HG03159 (cell line): Measurements from ENCODE around the gene H1-8.
"Not testable (repeated sequence)": the region's sequence is repeated elsewhere in the genome, so short reads cannot be mapped to it uniquely, and the experiment has no call there.

ENCODE experiments used
- ATAC-seq: cut with Tn5 transposase; IDR thresholded peaks from one replicate; pipeline ENCODE4 v1.9.1; 2021; ENCODE audit warnings: mild to moderate bottlenecking, moderate library complexity; ENCODE audit not compliant: unreplicated experiment

H1-8 gene

DNA sequence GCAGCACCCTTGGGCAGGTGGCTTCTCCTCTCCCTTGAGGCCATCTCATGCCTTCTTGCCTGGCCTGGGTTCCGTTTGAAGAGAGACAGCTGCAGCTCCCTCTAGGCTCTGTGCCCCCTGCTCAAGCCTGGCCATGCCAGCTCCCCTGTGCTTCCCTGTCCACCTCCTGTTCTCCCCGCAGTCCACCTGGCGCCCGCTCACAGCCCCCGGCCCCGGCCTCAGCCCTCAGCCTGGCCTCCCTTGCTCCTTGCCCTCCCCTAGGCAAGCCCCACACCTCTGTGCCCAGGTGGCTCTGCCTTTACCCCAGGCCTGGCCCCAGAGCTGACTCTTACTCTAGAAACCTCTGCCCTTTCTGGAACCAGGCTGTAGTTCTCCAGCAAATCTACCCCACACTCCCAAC, 28.4 kb upstream of the H1-8 start:
- no peak for ATAC-seq

DNA sequence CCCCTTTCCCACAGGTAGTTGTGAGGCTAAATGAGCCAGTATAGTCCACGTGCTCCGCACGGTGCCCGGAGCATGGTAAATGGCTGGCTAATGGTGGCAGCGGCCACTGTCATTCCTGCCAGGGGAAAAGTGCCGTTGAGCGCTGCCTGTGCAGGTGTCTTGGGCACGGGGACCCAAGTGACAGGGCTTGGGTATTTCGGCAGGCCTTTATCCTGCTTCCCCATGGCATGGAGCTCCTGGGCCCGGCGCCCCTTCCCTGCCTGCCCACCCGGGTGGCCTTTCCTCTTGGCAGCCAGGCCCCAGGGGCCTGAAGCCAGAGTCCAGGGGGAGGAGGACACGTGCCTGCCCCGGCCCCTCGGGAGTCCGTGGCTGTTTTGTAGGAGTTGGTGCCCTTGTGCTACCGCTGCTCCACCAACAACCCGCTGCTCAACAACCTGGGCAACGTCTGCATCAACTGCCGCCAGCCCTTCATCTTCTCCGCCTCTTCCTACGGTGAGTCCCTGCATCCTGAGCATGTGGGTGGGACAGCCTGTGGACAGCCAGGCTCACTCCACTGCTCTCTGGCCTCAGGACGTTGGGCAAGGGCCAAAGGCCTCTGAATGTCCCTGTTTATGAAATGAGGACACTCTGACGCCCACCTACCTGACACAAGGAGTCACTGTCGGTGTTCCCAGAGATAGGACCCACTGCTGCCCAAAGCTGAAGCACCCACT, 27.7 kb upstream of the H1-8 start:
- ATAC-seq: not testable (repeated sequence)

DNA sequence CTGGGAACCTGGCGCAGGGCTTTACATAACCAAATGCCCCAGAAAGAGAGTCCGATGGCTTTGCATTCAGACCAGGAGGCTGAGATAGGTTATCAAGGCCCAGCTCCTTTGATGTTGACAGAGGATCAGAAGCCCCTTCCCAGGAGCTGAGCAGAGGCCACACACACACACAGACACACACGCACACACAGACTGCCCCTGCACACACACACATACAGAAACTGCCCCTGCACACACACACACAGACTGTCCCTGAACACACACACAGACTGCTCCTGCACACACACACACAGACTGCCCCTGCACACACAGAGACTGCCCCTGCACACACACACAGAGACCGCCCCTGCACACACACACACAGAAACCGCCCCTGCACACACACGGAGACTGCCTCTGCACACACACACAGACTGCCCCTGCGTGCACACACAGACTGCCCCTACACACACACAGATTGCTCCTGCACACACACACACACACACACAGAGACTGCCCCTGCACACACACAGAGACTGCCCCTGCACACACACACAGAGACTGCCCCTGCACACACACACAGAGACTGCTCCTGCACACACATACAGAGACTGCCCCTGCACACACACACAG, 27.0 kb upstream of the H1-8 start:
- not testable (repeated sequence) for ATAC-seq

DNA sequence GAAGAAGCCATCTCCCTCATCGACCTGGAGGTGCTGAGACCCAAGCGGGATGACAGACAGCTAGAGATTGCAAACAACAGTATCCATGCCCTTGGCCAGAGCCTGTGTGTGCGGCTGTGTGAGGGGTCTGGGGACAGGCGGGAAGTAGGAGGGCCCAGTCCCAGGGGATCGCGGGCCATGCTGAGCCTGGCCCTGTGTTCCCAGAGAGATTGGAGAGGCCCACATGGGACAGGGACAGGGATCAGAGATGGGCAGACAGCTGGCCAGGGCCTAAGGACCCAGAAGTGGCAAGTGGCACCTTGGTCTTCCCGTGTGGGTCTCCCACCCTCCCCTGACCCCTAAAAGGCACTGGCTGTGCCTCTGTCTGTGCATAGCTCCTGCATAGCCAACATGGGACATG, 25.5 kb upstream of the H1-8 start:
- no peak for ATAC-seq

DNA sequence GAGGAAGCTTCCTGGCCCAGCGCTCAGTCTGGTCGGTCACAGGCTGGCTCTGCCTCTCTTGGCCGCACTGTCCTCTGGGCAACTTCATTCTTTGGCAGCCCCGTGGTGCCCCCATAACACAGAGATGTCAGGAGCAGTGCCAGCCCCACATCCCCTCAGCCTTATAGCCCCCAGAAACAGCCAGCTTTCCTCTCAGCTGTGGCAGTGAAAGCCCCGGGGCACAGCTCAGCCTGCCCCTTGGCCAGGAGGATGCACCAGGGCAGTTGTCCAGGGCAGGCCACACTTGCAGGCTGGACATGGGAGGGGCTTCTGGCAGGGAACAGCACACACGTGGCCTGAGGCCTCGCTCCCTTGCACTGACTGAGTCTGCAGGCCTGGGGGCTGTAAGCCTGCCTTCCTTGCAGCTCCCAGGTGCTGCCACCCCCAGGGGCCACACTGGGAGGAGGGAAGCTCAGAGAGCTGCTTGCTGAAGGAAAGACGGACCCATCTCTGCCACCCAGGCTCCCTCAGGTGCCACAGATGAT, 24.9 kb upstream of the H1-8 start:
- no peak for ATAC-seq

DNA sequence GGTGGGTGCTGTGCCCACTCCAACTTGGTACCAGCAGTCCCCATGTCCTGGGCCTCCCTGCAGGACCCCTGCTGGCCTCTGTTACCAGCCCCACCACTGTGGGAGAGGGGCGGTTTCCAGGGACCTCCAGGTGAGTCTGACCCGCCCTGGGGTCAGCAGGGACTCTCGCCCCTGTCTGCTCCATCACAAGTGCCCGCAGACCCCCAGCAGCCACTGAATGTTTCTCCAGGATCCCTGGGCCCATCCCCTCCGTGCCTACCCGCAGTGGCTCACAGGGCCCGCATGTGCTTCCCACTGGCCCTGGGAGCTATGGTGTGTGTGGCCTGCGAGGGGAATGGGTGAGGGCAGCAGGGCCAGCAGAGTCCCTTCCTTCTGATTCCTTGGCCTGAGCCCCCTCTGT, 24.4 kb upstream of the H1-8 start:
- ATAC-seq: no peak

DNA sequence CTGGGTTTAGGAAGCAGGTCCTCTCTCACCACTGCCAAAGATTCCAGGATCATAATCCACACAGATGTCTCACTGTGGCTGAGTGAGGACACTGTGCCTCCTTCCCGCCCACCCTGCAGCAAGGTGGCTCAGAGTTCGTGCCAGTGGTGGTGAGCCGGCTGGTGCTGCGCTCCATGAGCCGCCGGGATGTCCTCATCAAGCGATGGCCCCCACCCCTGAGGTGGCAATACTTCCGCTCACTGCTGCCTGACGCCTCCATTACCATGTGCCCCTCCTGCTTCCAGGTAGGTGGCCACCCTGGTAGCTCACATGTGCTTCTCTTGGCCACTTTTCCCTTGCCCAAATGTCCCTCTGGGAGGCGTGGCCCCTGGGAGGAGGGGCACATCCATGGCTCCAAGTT, 23.5 kb upstream of the H1-8 start:
- ATAC-seq: no peak

DNA sequence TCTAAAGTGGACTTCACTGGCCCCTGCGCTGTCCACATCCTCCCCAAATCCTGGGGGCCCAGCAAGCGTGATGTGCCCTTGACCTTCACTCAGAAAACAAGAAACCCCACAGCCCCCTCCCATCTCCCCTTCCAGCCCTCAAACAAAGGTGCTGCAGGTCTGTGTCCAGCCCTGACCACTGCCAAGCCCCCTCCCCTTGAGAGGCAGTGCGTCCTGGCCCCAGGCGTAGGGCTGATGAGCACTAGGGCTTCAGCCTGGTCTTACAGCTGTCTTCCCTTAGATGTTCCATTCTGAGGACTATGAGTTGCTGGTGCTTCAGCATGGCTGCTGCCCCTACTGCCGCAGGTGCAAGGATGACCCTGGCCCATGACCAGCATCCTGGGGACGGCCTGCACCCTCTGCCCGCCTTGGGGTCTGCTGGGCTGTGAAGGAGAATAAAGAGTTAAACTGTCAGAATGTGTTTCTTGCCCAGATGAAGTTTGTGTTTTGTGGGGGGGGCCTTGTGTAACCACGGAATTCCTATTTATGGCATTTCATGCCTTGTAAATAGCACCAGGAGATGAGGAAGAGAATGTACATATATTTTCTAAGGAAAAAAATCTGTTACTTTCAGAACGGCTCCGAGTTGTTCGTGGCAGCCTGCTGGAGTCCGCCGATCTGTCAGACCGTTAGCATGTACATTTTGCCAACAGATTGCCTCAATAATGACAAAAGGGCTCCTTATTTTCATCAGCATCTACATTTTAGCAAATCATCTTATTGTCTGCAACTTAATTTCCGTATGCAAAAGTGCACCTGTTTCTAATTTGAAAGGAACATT, 22.9 kb upstream of the H1-8 start:
- no peak for ATAC-seq

DNA sequence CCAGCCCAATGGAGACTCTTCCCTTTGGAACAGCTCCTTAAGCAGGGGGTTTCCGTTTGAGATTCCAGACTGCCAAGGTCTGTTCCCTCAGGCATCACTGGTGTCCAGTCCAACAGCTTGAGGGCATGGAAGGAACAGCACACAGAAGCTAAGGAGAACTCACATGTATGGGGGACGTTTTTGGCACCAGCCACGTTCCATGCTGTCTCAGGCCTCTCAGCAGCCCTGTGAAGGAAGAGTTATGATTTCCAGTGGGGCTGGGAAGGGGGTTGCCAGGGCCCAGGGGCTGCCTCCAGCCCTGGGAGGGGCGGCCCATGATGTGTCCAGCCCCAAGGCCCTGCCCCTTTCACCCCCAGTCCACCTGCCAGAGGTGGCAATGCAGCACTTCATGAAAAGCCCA, 22.0 kb upstream of the H1-8 start:
- no peak for ATAC-seq

DNA sequence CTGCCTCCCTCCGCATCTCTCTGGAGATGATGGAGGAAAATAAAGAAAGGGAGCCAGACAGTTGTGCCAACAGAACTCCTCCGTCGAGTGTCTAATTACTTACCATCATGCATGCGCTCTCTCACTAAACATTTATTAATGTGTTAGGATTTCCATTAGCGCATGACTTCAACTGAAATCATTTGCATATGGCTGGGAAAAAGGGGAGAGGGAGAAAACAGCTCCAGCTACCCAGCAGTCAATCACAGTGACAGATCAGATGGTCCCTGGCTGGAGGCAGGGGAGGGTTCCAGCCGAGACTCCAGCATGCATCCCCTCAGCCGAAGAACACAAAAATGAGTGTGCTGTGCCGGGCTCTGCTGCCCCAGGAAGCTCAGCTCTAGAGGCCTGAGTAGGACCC, 21.4 kb upstream of the H1-8 start:
- ATAC-seq: no peak

DNA sequence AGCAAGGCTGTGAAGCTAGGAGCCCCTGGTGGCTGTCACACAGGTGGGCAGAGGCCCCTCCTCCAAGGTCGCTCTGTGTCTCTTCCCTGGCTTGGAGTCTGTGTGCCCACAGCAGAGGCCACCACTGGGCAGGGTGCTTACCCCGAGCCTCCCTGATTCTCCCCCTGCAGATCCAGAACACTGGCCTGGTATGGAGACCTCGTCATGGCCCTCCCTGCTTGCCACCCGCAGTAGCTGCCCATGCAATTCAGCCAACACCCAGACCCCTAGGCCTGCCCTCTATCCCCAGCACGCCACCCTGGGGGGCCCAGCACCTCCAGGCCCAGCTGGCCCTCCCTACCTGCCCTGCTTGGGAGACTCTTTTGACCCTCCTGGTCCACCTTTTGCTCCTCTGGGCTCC, 20.0 kb upstream of the H1-8 start:
- ATAC-seq: no peak

DNA sequence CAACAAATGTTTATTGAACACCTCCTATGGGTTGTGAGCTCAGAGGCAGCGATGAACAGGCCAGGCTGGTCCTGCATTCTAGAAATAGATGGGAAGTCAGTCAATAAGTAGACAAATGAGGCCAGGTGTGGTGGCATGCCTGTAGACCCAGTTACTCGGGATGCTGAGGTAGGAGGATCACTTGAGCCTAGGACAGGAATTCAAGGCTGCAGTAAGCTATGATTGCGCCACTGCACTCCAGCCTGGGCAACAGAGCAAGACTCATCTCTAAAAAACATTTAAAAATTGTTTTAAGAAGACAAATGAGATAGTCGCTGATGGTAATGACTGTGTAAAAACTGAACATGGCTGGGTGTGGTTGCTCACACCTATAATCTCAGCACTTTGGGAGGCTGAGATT, 18.9 kb upstream of the H1-8 start:
- no peak for ATAC-seq

DNA sequence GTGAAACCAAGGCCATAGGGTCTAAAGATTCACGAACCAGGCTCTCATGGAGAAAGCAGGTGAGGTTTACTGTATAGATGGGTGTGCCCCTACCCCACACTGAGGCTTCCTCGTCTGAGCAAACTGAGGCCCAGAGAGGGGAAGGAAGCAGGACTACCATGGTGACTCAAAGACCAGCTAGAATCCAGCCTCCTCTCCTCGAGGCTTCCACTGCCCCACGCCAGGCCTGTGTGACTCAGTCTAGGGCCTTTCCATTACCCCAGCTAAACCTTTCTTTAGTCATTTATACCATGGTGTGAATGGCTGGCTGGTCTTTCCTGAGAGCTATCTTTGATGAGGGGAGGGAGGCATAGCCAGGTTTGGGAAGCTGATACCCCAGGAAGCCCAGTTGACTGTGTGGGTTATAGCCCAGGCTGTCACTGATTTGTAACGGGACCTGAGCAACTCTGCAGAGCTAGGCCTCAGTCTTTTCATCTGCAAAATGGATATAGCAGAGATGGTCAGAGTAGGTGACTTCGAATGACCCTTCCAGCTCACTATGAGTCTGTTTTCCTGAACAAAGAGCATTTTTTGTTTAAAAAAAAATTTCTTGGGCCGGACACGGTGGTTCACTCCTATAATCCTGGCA, 17.5 kb upstream of the H1-8 start:
- no peak for ATAC-seq

DNA sequence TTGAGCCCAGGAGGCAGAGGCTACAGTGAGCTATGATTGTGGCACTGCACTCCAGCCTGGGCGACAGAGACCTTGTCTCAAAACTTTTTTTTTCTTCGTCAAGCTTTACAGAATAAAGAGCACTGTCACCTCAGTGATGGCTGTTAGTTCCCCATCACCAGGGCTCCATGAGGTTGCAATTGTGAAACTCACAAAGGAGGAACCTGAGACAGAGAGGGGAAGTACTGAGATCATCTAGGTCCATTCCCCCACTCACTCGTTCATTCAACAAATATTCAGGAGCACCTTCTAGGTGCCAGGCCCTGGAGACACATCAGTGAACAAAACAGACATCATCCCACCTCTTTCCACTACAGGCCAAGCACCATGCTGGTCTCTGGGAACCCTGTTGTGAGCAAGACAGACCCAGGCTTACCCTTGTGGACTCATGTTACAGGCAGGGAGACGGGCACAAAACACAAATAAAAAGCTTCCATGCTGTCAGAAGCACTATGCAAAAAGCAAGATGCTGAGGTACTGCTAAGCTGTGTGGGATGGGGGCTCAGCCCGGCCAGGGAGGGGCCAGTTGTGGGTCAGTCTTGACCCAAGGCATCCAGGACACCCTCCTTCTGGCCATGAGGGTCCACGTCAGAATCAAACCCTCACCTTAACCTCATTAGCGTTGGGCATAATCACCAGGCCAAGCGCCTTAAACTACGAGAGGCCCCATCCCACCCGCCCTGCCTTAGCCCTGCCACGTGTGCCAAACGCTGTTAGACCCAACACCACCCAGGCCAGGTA, 16.7 kb upstream of the H1-8 start:
- peak; percentile 93 for ATAC-seq

DNA sequence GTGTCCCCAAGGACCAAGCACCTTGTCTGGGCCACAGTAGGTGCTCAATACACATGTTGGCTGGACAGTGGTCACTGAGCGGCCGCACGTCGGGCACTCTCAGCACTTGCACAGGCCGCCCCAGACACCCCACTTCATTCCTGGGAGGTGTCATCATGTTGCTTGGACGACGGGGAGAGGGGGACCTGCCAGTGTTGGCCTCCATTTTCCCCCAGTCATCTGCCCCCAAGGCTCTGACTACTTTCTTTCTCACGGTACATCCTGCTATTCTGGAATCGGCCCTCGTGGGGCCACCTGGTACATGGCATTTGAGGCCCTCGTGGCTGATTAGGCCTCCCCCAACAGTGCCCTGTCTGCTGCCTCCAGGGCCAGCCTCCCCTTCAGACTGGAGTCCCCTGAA, 15.7 kb upstream of the H1-8 start:
- no peak for ATAC-seq

DNA sequence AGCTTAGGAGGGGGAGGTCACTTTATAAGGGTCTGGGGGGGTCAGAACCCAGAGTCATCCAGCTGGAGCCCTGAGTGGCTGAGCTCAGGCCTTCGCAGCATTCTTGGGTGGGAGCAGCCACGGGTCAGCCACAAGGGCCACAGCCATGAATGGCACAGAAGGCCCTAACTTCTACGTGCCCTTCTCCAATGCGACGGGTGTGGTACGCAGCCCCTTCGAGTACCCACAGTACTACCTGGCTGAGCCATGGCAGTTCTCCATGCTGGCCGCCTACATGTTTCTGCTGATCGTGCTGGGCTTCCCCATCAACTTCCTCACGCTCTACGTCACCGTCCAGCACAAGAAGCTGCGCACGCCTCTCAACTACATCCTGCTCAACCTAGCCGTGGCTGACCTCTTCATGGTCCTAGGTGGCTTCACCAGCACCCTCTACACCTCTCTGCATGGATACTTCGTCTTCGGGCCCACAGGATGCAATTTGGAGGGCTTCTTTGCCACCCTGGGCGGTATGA, 14.3 kb upstream of the H1-8 start, which contains the start of gene RHO:
TSS of gene RHO (plus strand) at position 51 of the 512 bp plus-strand sequence. CDS start at position 146, 95 bp downstream.
- ATAC-seq: no peak

DNA sequence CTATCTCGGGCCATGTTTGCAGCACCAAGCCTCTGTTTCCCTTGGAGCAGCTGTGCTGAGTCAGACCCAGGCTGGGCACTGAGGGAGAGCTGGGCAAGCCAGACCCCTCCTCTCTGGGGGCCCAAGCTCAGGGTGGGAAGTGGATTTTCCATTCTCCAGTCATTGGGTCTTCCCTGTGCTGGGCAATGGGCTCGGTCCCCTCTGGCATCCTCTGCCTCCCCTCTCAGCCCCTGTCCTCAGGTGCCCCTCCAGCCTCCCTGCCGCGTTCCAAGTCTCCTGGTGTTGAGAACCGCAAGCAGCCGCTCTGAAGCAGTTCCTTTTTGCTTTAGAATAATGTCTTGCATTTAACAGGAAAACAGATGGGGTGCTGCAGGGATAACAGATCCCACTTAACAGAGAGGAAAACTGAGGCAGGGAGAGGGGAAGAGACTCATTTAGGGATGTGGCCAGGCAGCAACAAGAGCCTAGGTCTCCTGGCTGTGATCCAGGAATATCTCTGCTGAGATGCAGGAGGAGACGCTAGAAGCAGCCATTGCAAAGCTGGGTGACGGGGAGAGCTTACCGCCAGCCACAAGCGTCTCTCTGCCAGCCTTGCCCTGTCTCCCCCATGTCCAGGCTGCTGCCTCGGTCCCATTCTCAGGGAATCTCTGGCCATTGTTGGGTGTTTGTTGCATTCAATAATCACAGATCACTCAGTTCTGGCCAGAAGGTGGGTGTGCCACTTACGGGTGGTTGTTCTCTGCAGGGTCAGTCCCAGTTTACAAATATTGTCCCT, 13.4 kb upstream of the H1-8 start:
- ATAC-seq: no peak

DNA sequence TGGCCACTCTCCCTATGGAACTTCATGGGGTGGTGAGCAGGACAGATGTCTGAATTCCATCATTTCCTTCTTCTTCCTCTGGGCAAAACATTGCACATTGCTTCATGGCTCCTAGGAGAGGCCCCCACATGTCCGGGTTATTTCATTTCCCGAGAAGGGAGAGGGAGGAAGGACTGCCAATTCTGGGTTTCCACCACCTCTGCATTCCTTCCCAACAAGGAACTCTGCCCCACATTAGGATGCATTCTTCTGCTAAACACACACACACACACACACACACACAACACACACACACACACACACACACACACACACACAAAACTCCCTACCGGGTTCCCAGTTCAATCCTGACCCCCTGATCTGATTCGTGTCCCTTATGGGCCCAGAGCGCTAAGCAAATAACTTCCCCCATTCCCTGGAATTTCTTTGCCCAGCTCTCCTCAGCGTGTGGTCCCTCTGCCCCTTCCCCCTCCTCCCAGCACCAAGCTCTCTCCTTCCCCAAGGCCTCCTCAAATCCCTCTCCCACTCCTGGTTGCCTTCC, 12.7 kb upstream of the H1-8 start:
- no peak for ATAC-seq

DNA sequence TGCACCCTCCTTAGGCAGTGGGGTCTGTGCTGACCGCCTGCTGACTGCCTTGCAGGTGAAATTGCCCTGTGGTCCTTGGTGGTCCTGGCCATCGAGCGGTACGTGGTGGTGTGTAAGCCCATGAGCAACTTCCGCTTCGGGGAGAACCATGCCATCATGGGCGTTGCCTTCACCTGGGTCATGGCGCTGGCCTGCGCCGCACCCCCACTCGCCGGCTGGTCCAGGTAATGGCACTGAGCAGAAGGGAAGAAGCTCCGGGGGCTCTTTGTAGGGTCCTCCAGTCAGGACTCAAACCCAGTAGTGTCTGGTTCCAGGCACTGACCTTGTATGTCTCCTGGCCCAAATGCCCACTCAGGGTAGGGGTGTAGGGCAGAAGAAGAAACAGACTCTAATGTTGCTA, 12.2 kb upstream of the H1-8 start:
- ATAC-seq: no peak
